ENCODE results near the gene BNIP1.

Gene BNIP1

DNA sequence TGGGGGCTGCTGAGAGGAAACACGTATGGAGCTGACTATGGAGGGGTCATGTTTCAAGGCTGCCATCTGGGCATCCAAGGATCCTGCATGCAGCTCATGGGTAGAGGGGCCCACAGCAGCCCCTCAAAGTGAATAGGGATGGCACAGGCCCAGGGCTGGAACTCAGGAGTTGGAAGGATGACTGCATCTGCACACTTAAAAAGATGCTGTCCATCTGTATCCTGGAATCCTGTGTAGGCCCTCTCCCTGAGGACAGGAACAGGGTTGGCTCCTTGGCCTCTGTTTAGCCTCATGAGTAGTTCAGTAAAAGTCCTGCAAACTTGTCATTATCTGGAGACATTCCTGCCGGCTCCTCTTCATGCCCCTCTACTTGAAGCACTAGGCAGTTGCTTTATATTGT lies 4.0 kb downstream of the BNIP1 start:
- Histone ChIP-seq H3K9me3 (ENCODE audit: control insufficient read depth, insufficient read depth, low read depth, low read length) (no peaks in the 10 kb centered on the region), H3K36me3 (ENCODE audit: control insufficient read depth in 2 of 2, insufficient read depth in 1 of 2, low read length in 2 of 2) (peaks cover 0 to 33% of the 10 kb centered on the region in 2 experiments; a peak in 2 of 3 replicates), H3K27ac (ENCODE audit: extremely low read depth, low read depth, low read length) (no peak overlapping the region), H3K4me1 (ENCODE audit: control insufficient read depth, insufficient read depth, low read length) (no peaks in the 10 kb centered on the region), H3K4me3 (ENCODE audit: low read depth, low read length) (no peak overlapping the region)
- TF ChIP-seq ZNF221 (tag by site-specific recombination; IDR thresholded peaks at IDR 0.05; ENCODE audit: borderline replicate concordance) (no peak), ZNF211 (tag by site-specific recombination; IDR thresholded peaks at IDR 0.05; ENCODE audit: low read depth) (no peak), ZNF239 (tag by site-specific recombination; IDR thresholded peaks at IDR 0.05) (no peak), ZNF670 (tag by site-specific recombination; IDR thresholded peaks at IDR 0.05; ENCODE audit: low read depth) (no peak), ZNF223 (tag by site-specific recombination; IDR thresholded peaks at IDR 0.05) (no peak), ZNF48 (tag by site-specific recombination; IDR thresholded peaks at IDR 0.05) (no peak)
- TF ChIP-seq, protein P1, sequence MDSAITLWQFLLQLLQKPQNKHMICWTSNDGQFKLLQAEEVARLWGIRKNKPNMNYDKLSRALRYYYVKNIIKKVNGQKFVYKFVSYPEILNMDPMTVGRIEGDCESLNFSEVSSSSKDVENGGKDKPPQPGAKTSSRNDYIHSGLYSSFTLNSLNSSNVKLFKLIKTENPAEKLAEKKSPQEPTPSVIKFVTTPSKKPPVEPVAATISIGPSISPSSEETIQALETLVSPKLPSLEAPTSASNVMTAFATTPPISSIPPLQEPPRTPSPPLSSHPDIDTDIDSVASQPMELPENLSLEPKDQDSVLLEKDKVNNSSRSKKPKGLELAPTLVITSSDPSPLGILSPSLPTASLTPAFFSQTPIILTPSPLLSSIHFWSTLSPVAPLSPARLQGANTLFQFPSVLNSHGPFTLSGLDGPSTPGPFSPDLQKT (IDR thresholded peaks at IDR 0.05; ENCODE audit: borderline replicate concordance, low read depth, low read length): no peak
- TF ChIP-seq, protein P2, sequence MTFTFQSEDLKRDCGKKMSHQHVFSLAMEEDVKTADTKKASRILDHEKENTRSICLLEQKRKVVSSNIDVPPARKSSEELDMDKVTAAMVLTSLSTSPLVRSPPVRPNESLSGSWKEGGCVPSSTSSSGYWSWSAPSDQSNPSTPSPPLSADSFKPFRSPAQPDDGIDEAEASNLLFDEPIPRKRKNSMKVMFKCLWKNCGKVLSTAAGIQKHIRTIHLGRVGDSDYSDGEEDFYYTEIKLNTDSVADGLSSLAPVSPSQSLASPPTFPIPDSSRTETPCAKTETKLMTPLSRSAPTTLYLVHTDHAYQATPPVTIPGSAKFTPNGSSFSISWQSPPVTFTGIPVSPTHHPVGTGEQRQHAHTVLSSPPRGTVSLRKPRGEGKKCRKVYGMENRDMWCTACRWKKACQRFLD (tag by site-specific recombination; IDR thresholded peaks at IDR 0.05): no peak
- POLR2A ChIA-PET: interaction anchor here (0.7 kb wide), 1 partner anchor 91 kb away, joined by 3 read pairs; no protein-coding TSS in a partner anchor
- CTCF ChIA-PET: no interaction called here

DNA sequence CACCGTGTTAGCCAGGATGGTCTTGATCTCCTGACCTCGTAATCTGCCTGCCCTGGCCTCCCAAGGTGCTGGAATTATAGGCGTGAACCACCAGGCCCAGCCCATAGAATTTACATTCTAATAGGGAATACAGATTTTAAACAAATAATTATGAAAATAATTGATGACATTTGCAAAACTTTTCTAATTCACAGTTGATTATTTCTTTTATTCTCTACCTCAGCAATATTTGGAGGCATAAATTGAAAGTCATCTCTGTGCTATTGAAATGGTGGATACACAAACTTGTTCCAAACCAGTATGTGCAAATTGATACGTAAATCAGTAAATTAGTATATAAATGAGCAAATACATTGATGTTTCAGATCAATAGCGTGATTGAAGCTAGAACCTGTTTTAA lies 8.2 kb downstream of the BNIP1 start:
- no peak overlapping the region for H3K27ac ChIP-seq (ENCODE audit: extremely low read depth, low read depth, low read length)
- POLR2A ChIA-PET: no interaction called here
- no peaks in the 10 kb centered on the region for H3K4me1 ChIP-seq (ENCODE audit: control insufficient read depth, insufficient read depth, low read length)
- no peaks in the 10 kb centered on the region for H3K9me3 ChIP-seq (ENCODE audit: control insufficient read depth, insufficient read depth, low read depth, low read length)
- H3K4me3 ChIP-seq (ENCODE audit: low read depth, low read length): no peak overlapping the region
- CTCF ChIA-PET: interaction anchor here (0.6 to 1.1 kb wide), 4 partner anchors 15 to 158 kb away, joined by 3 to 4 read pairs (median 4); no protein-coding TSS in a partner anchor
- peaks cover 19 to 46% of the 10 kb centered on the region in 2 experiments for H3K36me3 ChIP-seq (ENCODE audit: control insufficient read depth in 2 of 2, insufficient read depth in 1 of 2, low read length in 2 of 2)
- TF ChIP-seq YY2 (tag by site-specific recombination; IDR thresholded peaks at IDR 0.05): no peak
- TF ChIP-seq, protein P3, sequence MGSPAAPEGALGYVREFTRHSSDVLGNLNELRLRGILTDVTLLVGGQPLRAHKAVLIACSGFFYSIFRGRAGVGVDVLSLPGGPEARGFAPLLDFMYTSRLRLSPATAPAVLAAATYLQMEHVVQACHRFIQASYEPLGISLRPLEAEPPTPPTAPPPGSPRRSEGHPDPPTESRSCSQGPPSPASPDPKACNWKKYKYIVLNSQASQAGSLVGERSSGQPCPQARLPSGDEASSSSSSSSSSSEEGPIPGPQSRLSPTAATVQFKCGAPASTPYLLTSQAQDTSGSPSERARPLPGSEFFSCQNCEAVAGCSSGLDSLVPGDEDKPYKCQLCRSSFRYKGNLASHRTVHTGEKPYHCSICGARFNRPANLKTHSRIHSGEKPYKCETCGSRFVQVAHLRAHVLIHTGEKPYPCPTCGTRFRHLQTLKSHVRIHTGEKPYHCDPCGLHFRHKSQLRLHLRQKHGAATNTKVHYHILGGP (tag by site-specific recombination; IDR thresholded peaks at IDR 0.05): no peak
- TF ChIP-seq ZNF223 (tag by site-specific recombination; IDR thresholded peaks at IDR 0.05): no peak
- TF ChIP-seq, protein P4, sequence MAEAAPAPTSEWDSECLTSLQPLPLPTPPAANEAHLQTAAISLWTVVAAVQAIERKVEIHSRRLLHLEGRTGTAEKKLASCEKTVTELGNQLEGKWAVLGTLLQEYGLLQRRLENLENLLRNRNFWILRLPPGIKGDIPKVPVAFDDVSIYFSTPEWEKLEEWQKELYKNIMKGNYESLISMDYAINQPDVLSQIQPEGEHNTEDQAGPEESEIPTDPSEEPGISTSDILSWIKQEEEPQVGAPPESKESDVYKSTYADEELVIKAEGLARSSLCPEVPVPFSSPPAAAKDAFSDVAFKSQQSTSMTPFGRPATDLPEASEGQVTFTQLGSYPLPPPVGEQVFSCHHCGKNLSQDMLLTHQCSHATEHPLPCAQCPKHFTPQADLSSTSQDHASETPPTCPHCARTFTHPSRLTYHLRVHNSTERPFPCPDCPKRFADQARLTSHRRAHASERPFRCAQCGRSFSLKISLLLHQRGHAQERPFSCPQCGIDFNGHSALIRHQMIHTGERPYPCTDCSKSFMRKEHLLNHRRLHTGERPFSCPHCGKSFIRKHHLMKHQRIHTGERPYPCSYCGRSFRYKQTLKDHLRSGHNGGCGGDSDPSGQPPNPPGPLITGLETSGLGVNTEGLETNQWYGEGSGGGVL (tag by site-specific recombination; IDR thresholded peaks at IDR 0.05): no peak
- TF ChIP-seq ZEB2 (tag by site-specific recombination; IDR thresholded peaks at IDR 0.05): no peak
- TF ChIP-seq ZNF416 (tag by site-specific recombination; IDR thresholded peaks at IDR 0.05): no peak
- TF ChIP-seq ZNF654 (tag by site-specific recombination; IDR thresholded peaks at IDR 0.05; ENCODE audit: low read depth): no peak

DNA sequence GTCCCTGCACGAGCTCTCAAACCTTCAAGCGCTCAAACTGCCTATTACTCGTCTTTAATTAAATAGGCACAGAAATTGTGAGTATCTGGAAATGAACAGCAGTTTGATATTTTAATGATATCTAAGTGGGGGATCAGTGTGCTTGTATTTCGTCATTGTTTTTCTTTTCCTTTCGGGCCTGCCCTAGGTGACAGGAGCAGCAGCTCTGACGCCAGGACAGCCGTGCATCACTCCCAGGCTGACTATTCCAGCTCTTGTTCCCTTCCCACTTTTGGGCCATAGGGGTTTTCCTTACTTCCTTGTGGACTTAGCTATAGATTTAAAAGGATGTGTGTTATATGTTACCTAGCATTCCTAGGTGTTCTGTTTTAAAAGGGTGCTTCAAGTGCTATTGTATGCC lies 9.5 kb downstream of the BNIP1 start:
- Histone ChIP-seq H3K4me1 (ENCODE audit: control insufficient read depth, insufficient read depth, low read length) (no peaks in the 10 kb centered on the region), H3K36me3 (ENCODE audit: control insufficient read depth in 2 of 2, insufficient read depth in 1 of 2, low read length in 2 of 2) (peaks cover 24 to 41% of the 10 kb centered on the region in 2 experiments), H3K4me3 (ENCODE audit: low read depth, low read length) (no peak overlapping the region), H3K9me3 (ENCODE audit: control insufficient read depth, insufficient read depth, low read depth, low read length) (no peaks in the 10 kb centered on the region), H3K27ac (ENCODE audit: extremely low read depth, low read depth, low read length) (no peak overlapping the region)
- POLR2A ChIA-PET: interaction anchor here (0.5 kb wide), 1 partner anchor 66 kb away, joined by 4 read pairs; no protein-coding TSS in a partner anchor
- CTCF ChIA-PET: interaction anchor here (0.9 to 1.0 kb wide), 2 partner anchors 9 to 437 kb away, joined by 3 read pairs; no protein-coding TSS in a partner anchor
- TF ChIP-seq, protein P5, sequence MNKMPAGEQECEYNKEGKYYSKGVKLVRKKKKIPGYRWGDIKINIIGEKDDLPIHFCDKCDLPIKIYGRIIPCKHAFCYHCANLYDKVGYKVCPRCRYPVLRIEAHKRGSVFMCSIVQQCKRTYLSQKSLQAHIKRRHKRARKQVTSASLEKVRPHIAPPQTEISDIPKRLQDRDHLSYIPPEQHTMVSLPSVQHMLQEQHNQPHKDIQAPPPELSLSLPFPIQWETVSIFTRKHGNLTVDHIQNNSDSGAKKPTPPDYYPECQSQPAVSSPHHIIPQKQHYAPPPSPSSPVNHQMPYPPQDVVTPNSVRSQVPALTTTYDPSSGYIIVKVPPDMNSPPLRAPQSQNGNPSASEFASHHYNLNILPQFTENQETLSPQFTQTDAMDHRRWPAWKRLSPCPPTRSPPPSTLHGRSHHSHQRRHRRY (tag by site-specific recombination; IDR thresholded peaks at IDR 0.05): no peak
- TF ChIP-seq ZNF10 (tag by site-specific recombination; IDR thresholded peaks at IDR 0.05): no peak
- TF ChIP-seq, protein P6, sequence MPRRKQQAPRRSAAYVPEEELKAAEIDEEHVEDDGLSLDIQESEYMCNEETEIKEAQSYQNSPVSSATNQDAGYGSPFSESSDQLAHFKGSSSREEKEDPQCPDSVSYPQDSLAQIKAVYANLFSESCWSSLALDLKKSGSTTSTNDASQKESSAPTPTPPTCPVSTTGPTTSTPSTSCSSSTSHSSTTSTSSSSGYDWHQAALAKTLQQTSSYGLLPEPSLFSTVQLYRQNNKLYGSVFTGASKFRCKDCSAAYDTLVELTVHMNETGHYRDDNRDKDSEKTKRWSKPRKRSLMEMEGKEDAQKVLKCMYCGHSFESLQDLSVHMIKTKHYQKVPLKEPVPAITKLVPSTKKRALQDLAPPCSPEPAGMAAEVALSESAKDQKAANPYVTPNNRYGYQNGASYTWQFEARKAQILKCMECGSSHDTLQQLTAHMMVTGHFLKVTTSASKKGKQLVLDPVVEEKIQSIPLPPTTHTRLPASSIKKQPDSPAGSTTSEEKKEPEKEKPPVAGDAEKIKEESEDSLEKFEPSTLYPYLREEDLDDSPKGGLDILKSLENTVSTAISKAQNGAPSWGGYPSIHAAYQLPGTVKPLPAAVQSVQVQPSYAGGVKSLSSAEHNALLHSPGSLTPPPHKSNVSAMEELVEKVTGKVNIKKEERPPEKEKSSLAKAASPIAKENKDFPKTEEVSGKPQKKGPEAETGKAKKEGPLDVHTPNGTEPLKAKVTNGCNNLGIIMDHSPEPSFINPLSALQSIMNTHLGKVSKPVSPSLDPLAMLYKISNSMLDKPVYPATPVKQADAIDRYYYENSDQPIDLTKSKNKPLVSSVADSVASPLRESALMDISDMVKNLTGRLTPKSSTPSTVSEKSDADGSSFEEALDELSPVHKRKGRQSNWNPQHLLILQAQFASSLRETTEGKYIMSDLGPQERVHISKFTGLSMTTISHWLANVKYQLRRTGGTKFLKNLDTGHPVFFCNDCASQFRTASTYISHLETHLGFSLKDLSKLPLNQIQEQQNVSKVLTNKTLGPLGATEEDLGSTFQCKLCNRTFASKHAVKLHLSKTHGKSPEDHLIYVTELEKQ (tag by site-specific recombination; IDR thresholded peaks at IDR 0.05; ENCODE audit: borderline replicate concordance): no peak
- TF ChIP-seq ZNF626 (tag by site-specific recombination; IDR thresholded peaks at IDR 0.05): no peak
- no peak for TF ChIP-seq ZNF341 (tag by site-specific recombination; IDR thresholded peaks at IDR 0.05; ENCODE audit: low read depth)
- no peak for TF ChIP-seq ZNF76 (tag by site-specific recombination; IDR thresholded peaks at IDR 0.05; ENCODE audit: borderline replicate concordance, low read depth)
- TF ChIP-seq ZNF707 (tag by site-specific recombination; IDR thresholded peaks at IDR 0.05): no peak

Measured in HEK293 (cell line).